ENCODE measurements around the gene PLEKHG3.
"Not testable (repeated sequence)": the region's sequence is repeated elsewhere in the genome, so short reads cannot be mapped to it uniquely, and the experiment has no call there.

Gene PLEKHG3

GRCh38 chr14:64704143-64704742, at the start of gene PLEKHG3:
Gene PLEKHG3, plus strand, starts transcription at chr14:64704424. Its CDS starts 23,208 bp downstream, at chr14:64727632.
- no peak for DNase-seq (ENCODE audit: low read depth)

GRCh38 chr14:64654901-64655300, 49.3 kb upstream of the PLEKHG3 start:
- no peak for DNase-seq (ENCODE audit: low read depth)

GRCh38 chr14:64656986-64657385, 47.2 kb upstream of the PLEKHG3 start:
- DNase-seq (ENCODE audit: low read depth), result no peak

- no peak for DNase-seq (ENCODE audit: low read depth)
Measured at GRCh38 chr14:64658201-64658600, 46.0 kb upstream of the PLEKHG3 start.

- DNase-seq (ENCODE audit: low read depth), result not testable (repeated sequence)
Measured at GRCh38 chr14:64658700-64659264, 45.4 kb upstream of the PLEKHG3 start.

GRCh38 chr14:64659366-64659765, 44.9 kb upstream of the PLEKHG3 start:
- no peak for DNase-seq (ENCODE audit: low read depth)

GRCh38 chr14:64663174-64663573, 41.0 kb upstream of the PLEKHG3 start:
- DNase-seq (ENCODE audit: low read depth), result no peak

GRCh38 chr14:64671591-64671990, 32.6 kb upstream of the PLEKHG3 start:
- no peak for DNase-seq (ENCODE audit: low read depth)

GRCh38 chr14:64673316-64673715, 30.9 kb upstream of the PLEKHG3 start:
- DNase-seq (ENCODE audit: low read depth), result no peak

- no peak for DNase-seq (ENCODE audit: low read depth)
Measured at GRCh38 chr14:64673748-64674147, 30.5 kb upstream of the PLEKHG3 start.

- no peak for DNase-seq (ENCODE audit: low read depth)
Measured at GRCh38 chr14:64674829-64675228, 29.4 kb upstream of the PLEKHG3 start.

GRCh38 chr14:64675312-64675711, 28.9 kb upstream of the PLEKHG3 start:
- no peak for DNase-seq (ENCODE audit: low read depth)

GRCh38 chr14:64676410-64677008, 27.7 kb upstream of the PLEKHG3 start:
- no peak for DNase-seq (ENCODE audit: low read depth)

GRCh38 chr14:64680013-64680713, 24.1 kb upstream of the PLEKHG3 start:
- DNase-seq (ENCODE audit: low read depth), result no peak

- no peak for DNase-seq (ENCODE audit: low read depth)
Measured at GRCh38 chr14:64680714-64681065, 23.5 kb upstream of the PLEKHG3 start.

GRCh38 chr14:64681796-64682710, 22.2 kb upstream of the PLEKHG3 start:
- DNase-seq (ENCODE audit: low read depth), result no peak

- no peak for DNase-seq (ENCODE audit: low read depth)
Measured at GRCh38 chr14:64682843-64683242, 21.4 kb upstream of the PLEKHG3 start.

- no peak for DNase-seq (ENCODE audit: low read depth)
Measured at GRCh38 chr14:64683264-64683663, 21.0 kb upstream of the PLEKHG3 start.

GRCh38 chr14:64684091-64684490, 20.1 kb upstream of the PLEKHG3 start:
- no peak for DNase-seq (ENCODE audit: low read depth)

- no peak for DNase-seq (ENCODE audit: low read depth)
Measured at GRCh38 chr14:64685371-64686281, 18.6 kb upstream of the PLEKHG3 start.

- no peak for DNase-seq (ENCODE audit: low read depth)
Measured at GRCh38 chr14:64686282-64686615, 18.0 kb upstream of the PLEKHG3 start.

All from non-pigmented ciliary epithelial cell (primary cell).